H1 (cell line): ENCODE results near the gene CTNNA3. TPM values are rescaled to one million over a fixed set of nuclear protein-coding genes. Genes with fewer than 3 reads are reported as not detected.
A peak's percentile ranks its signal among the peaks of the same experiment; 100 is the strongest.

Source experiments
- CTCF ChIA-PET: fragments of 300-600 bp; sonication (Branson Sonifier 250); formaldehyde crosslinking; loops from one replicate; lab custom pipeline; 2021; ENCODE audit not compliant: partially characterized antibody; lab: Charles Lee
- POLR2A ChIA-PET: fragments of 300-600 bp; sonication (Branson Sonifier 250); formaldehyde crosslinking; loops from one replicate; lab custom pipeline; 2021; ENCODE audit warnings: inconsistent platforms; ENCODE audit not compliant: partially characterized antibody; lab: Charles Lee
- DNase-seq, 2 experiments: peaks; one replicate each; pipeline versions ENCODE4 v3.0.0 to v3.0.0-alpha.2; 2010 to 2022; ENCODE audit warnings: low spot score in 2 of 2, low read depth in 1 of 2, mixed read lengths in 1 of 2
- FAIRE-seq: peaks from 2 replicates; lab custom pipeline; 2011; peaks lifted over from hg19 to GRCh38; lab: Jason Lieb, UNC
- H2AFZ ChIP-seq: 2 replicates; pipeline ENCODE4 v1.8.1; 2012; ENCODE audit warnings: low read length, inconsistent platforms
- H2AK5ac ChIP-seq: 2 replicates; pipeline ENCODE4 v1.6.1; 2013; ENCODE audit warnings: low read depth, low read length
- H2BK120ac ChIP-seq: replicated peaks from 2 replicates; pipeline ENCODE3; 2013; ENCODE audit warnings: low read depth, low read length, inconsistent platforms
- H2BK12ac ChIP-seq: 2 replicates; pipeline ENCODE4 v1.6.1; 2013; ENCODE audit warnings: low read depth, low read length
- H2BK15ac ChIP-seq: 2 replicates; pipeline ENCODE4 v1.6.1; 2013; ENCODE audit warnings: low read length
- H2BK20ac ChIP-seq: 2 replicates; pipeline ENCODE4 v1.6.1; 2013; ENCODE audit warnings: low read length
- H2BK5ac ChIP-seq: 2 replicates; pipeline ENCODE4 v1.6.1; 2013; ENCODE audit warnings: low read depth, low read length
- H3K14ac ChIP-seq: 2 replicates; pipeline ENCODE4 v1.6.1; 2013; ENCODE audit warnings: inconsistent platforms; ENCODE audit not compliant: insufficient read length
- H3K18ac ChIP-seq: 2 replicates; pipeline ENCODE4 v1.6.1; 2013; ENCODE audit warnings: low read length; ENCODE audit errors: extremely low read depth
- H3K23ac ChIP-seq: 2 replicates; pipeline ENCODE4 v1.6.1; 2013; ENCODE audit warnings: inconsistent platforms; ENCODE audit not compliant: insufficient read length
- H3K23me2 ChIP-seq: 2 replicates; pipeline ENCODE4 v1.6.1; 2013; ENCODE audit warnings: low read depth, low read length
- H3K27ac ChIP-seq: 2 replicates; pipeline ENCODE4 v1.6.1; 2011; ENCODE audit warnings: low read depth, low read length, inconsistent platforms
- H3K27me3 ChIP-seq, 4 experiments: replicated peaks in 1 of 4; 1 replicate in 1 of 4; 2 replicates in 3 of 4; pipeline versions ENCODE4 v1.6.1 to v1.8.1; 2011 to 2013; ENCODE audit warnings: low read length in 3 of 4, mild to moderate bottlenecking in 3 of 4, inconsistent platforms in 2 of 4, mixed read lengths in 2 of 4, moderate library complexity in 1 of 4; ENCODE audit not compliant: control insufficient read depth in 3 of 4, insufficient read depth in 3 of 4; ENCODE audit errors: extremely low read depth in 1 of 4
- H3K36me3 ChIP-seq, 4 experiments: 2 replicates each; pipeline versions ENCODE4 v1.6.1 to v1.8.1; 2011 to 2013; ENCODE audit warnings: mild to moderate bottlenecking in 4 of 4, low read length in 3 of 4, moderate library complexity in 2 of 4, control low read depth in 1 of 4, inconsistent platforms in 1 of 4; ENCODE audit not compliant: insufficient read depth in 4 of 4, control insufficient read depth in 2 of 4
- H3K4ac ChIP-seq: replicated peaks from 2 replicates; pipeline ENCODE3; 2013; ENCODE audit warnings: low read length, low read depth, mixed read lengths, inconsistent platforms; ENCODE audit not compliant: insufficient read length
- H3K4me1 ChIP-seq, 4 experiments: replicated peaks in 1 of 4; 1 replicate in 1 of 4; 2 replicates in 3 of 4; pipeline versions ENCODE4 v1.6.1 to v1.8.1; 2011 to 2013; ENCODE audit warnings: low read length in 3 of 4, inconsistent platforms in 2 of 4, mixed read lengths in 1 of 4; ENCODE audit not compliant: insufficient read depth in 4 of 4, control insufficient read depth in 3 of 4
- H3K4me2 ChIP-seq, 2 experiments: 2 replicates each; pipeline versions ENCODE4 v1.6.1 to v1.8.1; 2011 to 2013; ENCODE audit warnings: low read depth in 2 of 2, low read length in 2 of 2, control low read depth in 1 of 2, inconsistent platforms in 1 of 2, mild to moderate bottlenecking in 1 of 2; ENCODE audit not compliant: insufficient read depth in 1 of 2
- H3K4me3 ChIP-seq, 4 experiments: fragments of 200-600, 300-600 bp in 1 of 4; sonication (generic), shearing (Covaris generic), sonication (Bioruptor Twin) in 1 of 4; 2 replicates each; pipeline versions ENCODE4 v1.5.1 to v1.8.1; 2011 to 2016; ENCODE audit warnings: low read length in 4 of 4, low read depth in 3 of 4, control low read depth in 2 of 4, inconsistent platforms in 2 of 4, mild to moderate bottlenecking in 2 of 4, mixed read lengths in 1 of 4, moderate library complexity in 1 of 4; ENCODE audit not compliant: insufficient read depth in 2 of 4; ENCODE audit errors: extremely low read depth in 1 of 4
- H3K56ac ChIP-seq: replicated peaks from 2 replicates; pipeline ENCODE3; 2013; ENCODE audit warnings: low read depth, mild to moderate bottlenecking, mixed read lengths, low read length, inconsistent platforms; ENCODE audit not compliant: insufficient read length
- H3K79me1 ChIP-seq: 2 replicates; pipeline ENCODE4 v1.6.1; 2013; ENCODE audit warnings: low read depth, low read length, control low read depth
- H3K79me2 ChIP-seq, 2 experiments: 2 replicates each; pipeline versions ENCODE4 v1.6.1 to v1.8.1; 2012 to 2013; ENCODE audit warnings: low read length in 2 of 2, mild to moderate bottlenecking in 2 of 2, inconsistent platforms in 1 of 2; ENCODE audit not compliant: insufficient read depth in 2 of 2, control insufficient read depth in 1 of 2
- H3K9ac ChIP-seq, 4 experiments: replicated peaks in 1 of 4; 1 replicate in 1 of 4; 2 replicates in 3 of 4; pipeline versions ENCODE4 v1.6.1 to v1.8.1; 2011 to 2013; ENCODE audit warnings: low read depth in 3 of 4, low read length in 3 of 4, control low read depth in 2 of 4, mild to moderate bottlenecking in 2 of 4, moderate library complexity in 2 of 4, inconsistent platforms in 1 of 4; ENCODE audit errors: extremely low read depth in 1 of 4
- H3K9me3 ChIP-seq, 2 experiments: 2 replicates each; pipeline versions ENCODE4 v1.6.1 to v1.8.1; 2012 to 2013; ENCODE audit warnings: mild to moderate bottlenecking in 2 of 2, moderate library complexity in 2 of 2, control low read depth in 1 of 2, inconsistent platforms in 1 of 2, low read depth in 1 of 2, low read length in 1 of 2, mixed read lengths in 1 of 2; ENCODE audit not compliant: insufficient read depth in 2 of 2
- H4K20me1 ChIP-seq, 2 experiments: replicated peaks in 1 of 2; 2 replicates each; pipeline versions ENCODE3 to v1.8.1; 2011 to 2013; ENCODE audit warnings: inconsistent platforms in 2 of 2, low read length in 2 of 2, mild to moderate bottlenecking in 1 of 2; ENCODE audit not compliant: insufficient read depth in 2 of 2, control insufficient read depth in 1 of 2
- H4K5ac ChIP-seq: 2 replicates; pipeline ENCODE4 v1.6.1; 2013; ENCODE audit warnings: low read length, low read depth, mixed read lengths, inconsistent platforms; ENCODE audit not compliant: insufficient read length
- H4K8ac ChIP-seq: 2 replicates; pipeline ENCODE4 v1.8.0; 2013; ENCODE audit warnings: mild to moderate bottlenecking, moderate library complexity, low read length, inconsistent platforms; ENCODE audit not compliant: insufficient read depth; ENCODE audit errors: extremely low read depth
- H4K91ac ChIP-seq: replicated peaks from 2 replicates; pipeline ENCODE3; 2013; ENCODE audit warnings: low read length, mixed read lengths, inconsistent platforms; ENCODE audit not compliant: insufficient read length
- BRCA1 ChIP-seq: IDR thresholded peaks from 2 replicates; pipeline ENCODE4 v1.6.1; 2012; ENCODE audit warnings: low read depth, low read length, improper control_type of control experiment
- CBX5 ChIP-seq: fragments of 300-800, 300-1000 bp; sonication (generic); IDR thresholded peaks from 2 replicates; pipeline ENCODE4 v1.7.1; 2016; ENCODE audit warnings: antibody characterized with exemption, low read length, low read depth
- CEBPB ChIP-seq: IDR thresholded peaks from 2 replicates; pipeline ENCODE4 v1.6.1; 2012; ENCODE audit warnings: low read depth, low read length
- CREB1 ChIP-seq: IDR thresholded peaks from 2 replicates; pipeline ENCODE4 v1.6.1; 2012; ENCODE audit warnings: inconsistent platforms
- E2F6 ChIP-seq: IDR thresholded peaks from 2 replicates; pipeline ENCODE4 v1.6.1; 2012; ENCODE audit warnings: inconsistent platforms
- EZH2 ChIP-seq: fragments of 200-600 bp; sonication (generic); IDR thresholded peaks from 2 replicates; pipeline ENCODE4 v1.7.1; 2012; ENCODE audit warnings: low read depth, mild to moderate bottlenecking, moderate library complexity, low read length, inconsistent platforms; ENCODE audit not compliant: severe bottlenecking
- HDAC2 ChIP-seq, 2 experiments: fragments of 300-600 bp in 1 of 2; sonication (generic) in 1 of 2; IDR thresholded peaks; 2 replicates each; pipeline ENCODE4 v1.6.1; 2011 to 2012; ENCODE audit warnings: low read depth in 2 of 2, low read length in 2 of 2, mild to moderate bottlenecking in 2 of 2, moderate library complexity in 2 of 2, borderline replicate concordance in 1 of 2, inconsistent platforms in 1 of 2
- HDAC6 ChIP-seq: IDR thresholded peaks from one replicate; pipeline ENCODE4 v1.7.1; 2012; ENCODE audit warnings: low read depth, mild to moderate bottlenecking, inconsistent platforms, low read length, moderate library complexity
- KDM5A ChIP-seq: fragments of 200-600 bp; IDR thresholded peaks from 2 replicates; pipeline ENCODE4 v1.7.1; 2012; ENCODE audit warnings: mild to moderate bottlenecking, low read length, inconsistent platforms, mixed read lengths
- RAD21 ChIP-seq, 2 experiments: IDR thresholded peaks in 1 of 2; conservative IDR thresholded peaks in 1 of 2; 2 replicates each; pipeline ENCODE4 v1.6.1; 2011; ENCODE audit warnings: low read depth in 2 of 2, low read length in 2 of 2, improper control_type of control experiment in 1 of 2, inconsistent platforms in 1 of 2, mild to moderate bottlenecking in 1 of 2, moderate library complexity in 1 of 2
- RBBP5 ChIP-seq: IDR thresholded peaks from 2 replicates; pipeline ENCODE4 v1.7.1; 2012; ENCODE audit warnings: low read depth, mild to moderate bottlenecking, inconsistent platforms, low read length, moderate library complexity, borderline replicate concordance
- SAP30 ChIP-seq: fragments of 300-600 bp; sonication (generic); IDR thresholded peaks from 2 replicates; pipeline ENCODE4 v1.7.1; 2012; ENCODE audit warnings: low read length, moderate library complexity, mild to moderate bottlenecking, inconsistent platforms; ENCODE audit not compliant: insufficient read depth, insufficient replicate concordance
- SP2 ChIP-seq: IDR thresholded peaks from 2 replicates; pipeline ENCODE4 v1.6.1; 2012; ENCODE audit warnings: mild to moderate bottlenecking, low read length, inconsistent platforms
- TEAD4 ChIP-seq: IDR thresholded peaks from 2 replicates; pipeline ENCODE4 v1.6.1; 2012; ENCODE audit warnings: low read depth, low read length, inconsistent platforms, mixed read lengths
- whole genome bisulfite sequencing, 2 experiments: shearing (Covaris generic) in 1 of 2; methylation state at CpG; one replicate each; pipeline versions ENCODE4 v1.1.6 to v1.1.7; 2013 to 2015; ENCODE audit warnings: low lambda C conversion rate in 2 of 2, mixed read lengths in 2 of 2, inconsistent platforms in 1 of 2, low coverage in 1 of 2, missing lambda C conversion rate in 1 of 2; ENCODE audit not compliant: insufficient replicate concordance in 2 of 2, insufficient coverage in 1 of 2, insufficient read length in 1 of 2; ENCODE audit errors: extremely low coverage in 1 of 2, missing lambda C conversion rate in 1 of 2; 5-methylcytosine and 5-hydroxymethylcytosine counted together
- polyA plus RNA-seq, 7 experiments: library from polyadenylated mRNA; depleted of rRNA in 3 of 7; stranded (reverse) in 5 of 7; unstranded in 2 of 7; fragments of >200 nt in 5 of 7; fragments of 200-250 nt in 2 of 7; gene quantifications; 1 replicate in 5 of 7; 2 replicates in 1 of 7; 4 replicates in 1 of 7; pipeline versions ENCODE4 v1.2.1 to v1.2.3, GENCODE V29; 2011 to 2013; ENCODE audit warnings: missing spikeins in 2 of 7, mixed read lengths in 2 of 7
- total RNA-seq: library from RNA; stranded (reverse); fragmentation: NEBNext Ultra II Directional; extraction: Animal tissue kit (Norgen Biotek cat#: 25700); gene quantifications from 2 replicates; pipeline ENCODE4 v1.2.1, GENCODE V29; 2021

Gene CTNNA3
- total and polyA plus RNA-seq, 2 of the 8 experiments (the other 6 are each of a cell fraction or from before 2014, with no cell fraction given) = 1.3 to 1.5 TPM

DNA sequence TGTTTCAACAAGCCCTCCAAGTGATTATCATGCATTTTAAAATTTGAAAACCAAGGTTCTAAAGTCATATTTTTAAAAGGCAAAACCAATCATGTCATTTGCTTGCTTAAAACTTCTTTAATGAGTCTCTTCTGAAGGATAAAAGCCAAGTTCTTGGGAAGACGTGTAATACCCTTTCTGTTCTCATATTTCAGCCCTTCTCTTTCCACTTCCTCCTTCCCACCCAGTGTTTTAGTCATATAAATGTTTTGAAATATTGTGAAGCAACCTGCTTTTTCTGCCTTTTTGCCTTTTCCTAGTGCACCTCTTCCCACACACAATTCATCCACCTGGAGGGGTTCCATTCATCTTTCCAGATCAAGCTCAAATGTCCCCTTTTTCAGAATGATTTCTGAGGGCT, 981.3 kb downstream of the CTNNA3 start:
- Histone ChIP-seq H3K23me2 (no peaks in the 10 kb centered on the region), H3K56ac (peak overlapping the region; percentile 13), H3K18ac (no peak overlapping the region), H4K91ac (no peak overlapping the region), H3K27ac (no peak overlapping the region), H3K9ac (no peak overlapping the region), H3K36me3 (no peaks in the 10 kb centered on the region), H3K4ac (no peak overlapping the region), H3K4me3 (no peak overlapping the region), H3K79me1 (no peaks in the 10 kb centered on the region), H2AK5ac (no peak overlapping the region), H2BK5ac (no peak overlapping the region), H4K5ac (no peak overlapping the region), H2BK120ac (no peak overlapping the region), H3K27me3 (no peaks in the 10 kb centered on the region), H2BK15ac (no peak overlapping the region), H3K23ac (no peak overlapping the region), H3K9me3 (no peaks in the 10 kb centered on the region), H2BK12ac (no peak overlapping the region), H3K4me2 (no peak overlapping the region), H3K4me1 (peaks cover 0 to 2% (median 0%) of the 10 kb centered on the region in 4 experiments; a peak in 1 of 7 replicates), H3K14ac (no peak overlapping the region), H3K79me2 (no peaks in the 10 kb centered on the region), H4K20me1 (no peaks in the 10 kb centered on the region), H2BK20ac (no peak overlapping the region), H4K8ac (no peak overlapping the region), H2AFZ (no peak overlapping the region)
- POLR2A ChIA-PET = no interaction called here
- FAIRE-seq (no peak), DNase-seq (no peak)
- WGBS, 2 experiments = 94% methylated on average over 1 of the region's 1 CpG; no CpG with 5 or more reads in 1 of the 2 experiments
- CTCF ChIA-PET = no interaction called here
- TF ChIP-seq EZH2 = no peak
- no peak for TF ChIP-seq CREB1
- TF ChIP-seq SP2 = no peak
- TF ChIP-seq HDAC2 (IDR thresholded peaks at IDR 0.05; ENCODE audit: borderline replicate concordance in 1 of 2, low read depth in 2 of 2, low read length in 2 of 2) = no peak
- no peak for TF ChIP-seq RBBP5
- no peak for TF ChIP-seq BRCA1
- TF ChIP-seq RAD21 (IDR thresholded peaks at IDR 0.05 in 1 of 2, conservative IDR thresholded peaks at IDR 0.05 in 1 of 2; ENCODE audit: low read depth in 2 of 2, low read length in 2 of 2) = no peak
- TF ChIP-seq CEBPB = no peak
- TF ChIP-seq TEAD4 = no peak
- no peak for TF ChIP-seq SAP30
- TF ChIP-seq E2F6 = no peak
- TF ChIP-seq HDAC6 = no peak
- no peak for TF ChIP-seq KDM5A
- no peak for TF ChIP-seq CBX5
